A549 treated with CORT108297 at 1 μM for 4 hours (cell line): ENCODE measurements around the gene ACTR6. TPM values are rescaled to one million over a fixed set of nuclear protein-coding genes. Genes with fewer than 3 reads are reported as not detected.

Experiments
- total RNA-seq: library from RNA; stranded (reverse); fragments of 200-300 nt; extraction: Qiagen RNA extraction; gene quantifications from 5 replicates; pipeline ENCODE4 v1.2.3, GENCODE V29; 2022

Gene ACTR6
- total RNA-seq: 20.7 to 40.5 TPM (median 23.7 TPM) in 5 replicates

DNA sequence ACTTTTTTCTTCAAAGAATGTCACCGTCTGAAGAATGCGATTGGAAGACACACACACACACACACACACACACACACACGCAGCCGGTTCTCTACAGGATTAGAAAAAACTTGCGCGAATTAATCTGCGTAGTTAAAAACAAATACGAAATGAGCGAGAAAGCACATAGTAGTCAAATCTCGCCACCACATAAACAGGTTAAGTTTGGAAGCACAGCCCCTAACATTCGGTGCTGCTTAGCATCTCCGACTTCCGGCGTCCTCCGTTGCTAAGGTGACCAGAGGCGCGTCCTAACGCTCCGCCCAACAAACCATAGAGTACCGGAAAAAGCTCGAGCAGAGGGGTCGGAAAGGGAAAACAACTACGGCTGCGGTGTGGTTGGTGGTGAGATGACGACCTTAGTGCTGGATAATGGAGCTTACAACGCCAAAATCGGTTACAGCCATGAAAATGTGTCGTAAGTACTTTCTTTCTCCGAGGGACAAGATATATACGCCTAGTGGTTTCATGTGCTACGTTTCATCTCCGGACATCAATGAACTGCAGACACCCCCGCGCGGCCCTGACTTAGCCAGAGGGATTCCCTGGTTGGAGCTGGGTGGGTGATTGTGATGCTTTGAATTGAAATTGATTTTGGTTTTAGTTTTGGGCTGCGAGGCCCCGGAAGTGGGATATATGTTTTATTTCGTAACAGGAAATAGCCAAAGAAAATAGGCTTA lies at the start of gene ACTR6:
ACTR6 (plus strand) TSS at position 353 of the 719 bp plus-strand sequence; CDS start at position 390, 37 bp downstream.

DNA sequence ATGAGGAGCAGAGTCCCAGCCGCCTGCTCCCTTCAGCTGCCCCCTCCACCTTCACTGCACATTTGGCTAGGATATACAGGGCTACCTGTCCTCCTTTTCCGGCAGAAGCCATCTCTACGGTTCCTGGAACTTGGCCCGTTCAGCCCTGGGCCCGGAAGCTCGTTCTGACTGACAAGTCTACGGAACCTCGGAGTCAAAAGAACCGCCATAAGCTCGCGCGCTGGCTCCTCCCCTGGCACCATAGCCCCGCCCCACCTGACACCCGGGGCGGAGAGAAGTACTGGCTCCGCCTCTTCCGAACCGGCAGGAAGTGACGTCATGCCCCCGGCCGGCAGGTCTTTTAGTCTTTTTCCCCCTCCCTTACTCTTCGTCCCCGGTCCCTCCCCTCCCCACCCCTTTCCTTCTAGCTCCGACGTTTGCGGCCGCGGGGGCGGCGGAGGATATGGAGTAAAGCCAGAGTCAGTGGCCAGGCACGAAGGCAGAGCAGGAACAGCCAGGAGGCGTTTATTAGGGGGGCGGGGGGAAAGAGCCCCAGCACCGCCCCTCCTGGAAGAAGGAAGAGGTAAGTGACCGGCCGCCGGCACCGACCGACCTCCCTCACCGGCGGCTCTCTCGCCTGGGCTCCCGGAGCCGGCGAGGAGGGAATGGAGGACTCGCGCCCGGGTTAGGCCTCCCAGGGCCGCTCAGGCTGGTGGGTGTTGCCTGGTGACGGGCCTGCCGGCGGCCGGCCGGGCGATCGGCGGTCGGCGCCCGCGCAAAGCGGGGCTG lies 66.4 kb downstream of the ACTR6 start, which contains the start of the genes DEPDC4 and SCYL2:
DEPDC4 (minus strand) TSS at position 245 of the 768 bp plus-strand sequence; CDS start at position 242, 3 bp downstream.
SCYL2 (plus strand) TSS at position 343 of the 768 bp plus-strand sequence. CDS start 15,794 bp downstream, outside the sequence.

Other genes starting within 250 kb of the ACTR6 start
- gene ANKS1B, start 215.9 kb upstream of the ACTR6 start, total RNA-seq: 0.20 to 0.63 TPM (median 0.48 TPM) in 5 replicates
- gene BLTP3B, start 57.9 kb upstream of the ACTR6 start, total RNA-seq: 10.3 to 12.8 TPM (median 12.1 TPM) in 5 replicates
- 1.2 to 1.8 TPM (median 1.3 TPM) in 5 replicates for gene DEPDC4, start 66.3 kb downstream of the ACTR6 start, total RNA-seq
- gene SCYL2, start 66.4 kb downstream of the ACTR6 start, total RNA-seq: 16.8 to 22.3 TPM (median 19.7 TPM) in 5 replicates
- 0.07 TPM in 1 of 5 replicates, not detected in the others for gene SLC17A8, start 156.3 kb downstream of the ACTR6 start, total RNA-seq